Forelimb muscle (tissue), 1 donor: ENCODE results near the gene RPS24. TPM values are rescaled to one million over a fixed set of nuclear protein-coding genes. Genes with fewer than 3 reads are reported as not detected.

ENCODE experiments used
- polyA plus RNA-seq: library from polyadenylated mRNA; unstranded; fragments of 120-200 nt; gene quantifications from one replicate; pipeline ENCODE4 v1.2.1, GENCODE V29; 2013; ENCODE audit not compliant: insufficient read length

The RPS24 gene
- polyA plus RNA-seq, 1 donor: 3,592 TPM

Other genes starting within 250 kb of the RPS24 start
- gene DLG5, start 107.1 kb upstream of the RPS24 start, polyA plus RNA-seq: 20.6 TPM
- gene POLR3A, start 4.3 kb upstream of the RPS24 start, polyA plus RNA-seq: 16.2 TPM